HG02571 (cell line): ENCODE measurements around the gene KIF20A.
A peak's percentile ranks its signal among the peaks of the same experiment; 100 is the strongest.
"Not testable (repeated sequence)": the region's sequence is repeated elsewhere in the genome, so short reads cannot be mapped to it uniquely, and the experiment has no call there.

Source experiments
- ATAC-seq: cut with Tn5 transposase; IDR thresholded peaks from one replicate; pipeline ENCODE4 v1.9.1; 2021; ENCODE audit warnings: mild to moderate bottlenecking, moderate library complexity; ENCODE audit not compliant: unreplicated experiment

The KIF20A gene

DNA sequence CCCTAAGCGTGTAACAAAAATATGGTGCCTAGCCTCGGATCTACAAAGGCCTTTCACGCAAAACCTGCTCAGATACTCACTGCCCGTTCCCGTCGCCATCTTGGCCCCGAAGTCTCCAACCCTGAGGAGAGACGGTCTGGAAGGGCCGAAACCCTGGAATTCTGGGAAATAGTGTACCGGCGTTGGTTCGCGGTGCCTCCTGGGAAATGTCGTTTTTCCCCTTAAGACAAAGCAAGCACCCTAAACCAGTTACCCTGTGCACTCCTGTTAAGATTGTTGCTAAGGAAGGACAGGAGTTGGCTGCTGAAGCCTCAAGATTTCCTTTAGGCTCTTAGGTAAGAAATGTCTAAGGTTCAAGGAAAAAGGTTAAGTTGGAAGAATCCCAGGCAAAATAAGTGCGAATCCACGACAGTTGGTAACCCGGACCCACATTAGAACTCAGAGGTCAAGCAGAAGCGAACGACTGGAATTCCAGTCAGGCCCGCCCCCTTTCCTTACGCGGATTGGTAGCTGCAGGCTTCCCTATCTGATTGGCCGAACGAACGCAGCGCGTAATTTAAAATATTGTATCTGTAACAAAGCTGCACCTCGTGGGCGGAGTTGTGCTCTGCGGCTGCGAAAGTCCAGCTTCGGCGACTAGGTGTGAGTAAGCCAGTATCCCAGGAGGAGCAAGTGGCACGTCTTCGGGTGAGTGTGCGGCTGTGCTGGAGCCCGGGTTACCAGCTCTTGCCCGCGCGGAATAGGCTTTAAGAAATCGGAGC lies at the start of gene KIF20A, which contains the start of gene BRD8:
Gene KIF20A, plus strand, starts transcription at position 597 of the 761 bp plus-strand sequence. CDS start 569 bp downstream, outside the sequence.
Gene BRD8, minus strand, starts transcription at position 115 of the 761 bp plus-strand sequence. Its CDS starts 16 bp downstream, at position 99.
- ATAC-seq, result peak; percentile 89

DNA sequence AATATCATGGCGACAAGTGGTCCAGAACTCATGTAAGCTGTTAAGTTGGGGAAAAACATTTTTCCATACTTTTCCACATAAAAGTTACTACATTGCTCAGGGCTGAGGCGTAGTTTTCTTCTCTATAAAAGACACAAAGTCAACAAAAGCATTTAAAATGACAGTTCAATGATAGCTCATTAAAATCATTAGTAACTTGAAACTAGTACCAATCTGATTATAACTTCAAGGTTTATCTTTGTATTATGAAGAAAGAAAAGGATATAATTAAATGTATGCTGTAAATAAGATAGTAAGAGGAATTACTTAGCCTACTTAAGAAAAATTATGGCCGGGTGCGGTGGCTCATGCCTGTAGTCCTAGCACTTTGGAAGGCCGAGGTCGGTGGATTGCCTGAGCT lies 49.6 kb upstream of the KIF20A start:
- ATAC-seq, result no peak

- no peak for ATAC-seq
Measured at GRCh38 chr5:138132543-138132942, 46.4 kb upstream of the KIF20A start.

DNA sequence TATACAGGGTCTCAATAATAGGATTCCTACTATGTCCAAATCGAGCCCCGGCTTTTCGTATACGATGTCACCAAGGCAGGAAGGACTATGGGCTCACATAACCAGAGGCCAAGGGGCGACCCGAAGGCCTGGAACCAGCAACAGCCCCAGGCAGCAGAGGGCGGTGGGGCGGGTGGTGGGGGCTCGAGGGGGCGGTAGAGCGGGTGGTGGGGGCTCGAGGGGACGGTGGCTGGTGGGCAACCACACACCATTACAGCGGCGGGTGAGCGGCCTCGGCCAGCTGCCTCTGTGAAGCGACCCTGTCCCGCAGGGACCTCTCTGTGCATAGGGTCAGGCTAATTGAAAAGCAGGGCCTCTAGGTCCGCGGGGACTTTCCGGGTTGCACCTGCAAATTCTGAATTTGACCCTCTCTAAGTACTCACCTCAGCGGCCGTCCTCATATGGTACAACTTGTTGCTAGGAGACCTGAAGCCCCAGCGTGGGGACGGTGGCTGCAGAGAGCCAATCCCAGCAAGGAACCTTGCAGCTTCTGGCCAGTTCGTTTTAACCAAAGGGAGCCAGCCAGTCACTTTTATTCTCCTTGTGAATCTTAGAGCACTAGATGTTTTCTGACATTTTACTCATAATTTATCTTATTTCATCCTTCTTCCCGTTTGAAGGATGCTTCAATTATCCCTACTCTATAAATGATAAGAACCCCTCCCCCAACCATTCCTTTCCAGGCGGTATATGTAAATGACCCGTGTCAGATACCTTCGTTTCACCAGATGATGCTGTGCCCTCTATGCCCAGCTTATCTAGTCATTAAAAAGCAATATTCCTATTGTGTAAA lies 39.7 kb upstream of the KIF20A start, which contains the start of gene NME5:
Gene NME5, minus strand, starts transcription at position 480 of the 832 bp plus-strand sequence. CDS start 648 bp downstream, outside the sequence.
- no peak for ATAC-seq

DNA sequence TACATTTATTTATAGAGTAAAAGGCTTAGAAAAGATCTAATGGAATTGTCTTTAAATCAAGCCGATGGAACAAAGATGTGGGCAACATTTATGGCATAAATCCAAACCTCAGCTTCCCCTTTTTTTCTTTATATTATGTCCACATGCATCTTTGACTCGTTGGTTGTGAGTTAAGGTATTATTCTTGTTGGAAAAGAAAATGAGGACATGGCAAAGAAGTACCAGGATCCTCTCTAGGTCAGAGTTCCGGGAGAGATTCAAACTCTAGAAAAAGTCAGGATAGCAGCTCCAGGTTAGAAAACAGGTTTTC lies 39.2 kb upstream of the KIF20A start:
- no peak for ATAC-seq

DNA sequence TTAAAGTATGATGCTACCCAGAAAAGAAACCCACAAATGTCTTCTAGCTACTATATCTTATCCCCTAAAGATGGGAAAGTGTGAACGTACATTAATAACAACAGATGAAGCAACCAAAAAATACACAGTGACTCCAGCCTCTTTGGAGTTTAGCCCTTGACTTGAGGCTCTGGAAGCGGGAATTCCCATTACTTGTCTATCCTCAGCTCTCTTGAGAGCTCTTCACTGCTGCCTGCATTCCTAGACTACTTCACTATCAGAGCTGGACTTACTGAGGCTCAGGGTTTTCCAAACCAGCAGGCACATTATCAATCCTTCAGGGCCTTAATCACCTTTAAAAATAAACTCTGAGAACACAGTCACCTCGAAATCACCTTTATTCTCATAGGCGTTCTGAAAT lies 38.6 kb upstream of the KIF20A start:
- no peak for ATAC-seq

GRCh38 chr5:138141734-138142133 lies 37.2 kb upstream of the KIF20A start:
- no peak for ATAC-seq

- not testable (repeated sequence) for ATAC-seq
Measured at GRCh38 chr5:138143578-138143977, 35.3 kb upstream of the KIF20A start.

DNA sequence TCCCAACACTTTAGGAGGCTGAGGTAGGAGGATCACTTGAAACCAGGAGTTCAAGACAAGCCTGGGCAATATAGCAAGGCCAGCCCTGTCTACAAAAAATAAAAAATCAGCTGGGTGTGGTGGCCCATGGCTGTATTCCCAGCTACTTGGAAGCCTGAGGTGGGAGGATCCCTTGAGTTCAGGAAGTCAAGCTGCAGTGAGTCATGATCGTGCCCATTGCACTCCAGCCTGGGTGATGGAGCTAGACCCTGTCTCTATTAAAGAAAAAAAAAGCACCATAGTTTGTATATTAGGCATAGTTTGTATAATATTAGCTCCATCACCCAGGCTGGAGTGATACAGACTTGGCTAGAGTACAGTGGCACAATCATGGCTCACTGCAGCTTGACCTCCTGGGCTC lies 30.1 kb upstream of the KIF20A start:
- ATAC-seq, result no peak

GRCh38 chr5:138149530-138149929 lies 29.4 kb upstream of the KIF20A start:
- no peak for ATAC-seq

DNA sequence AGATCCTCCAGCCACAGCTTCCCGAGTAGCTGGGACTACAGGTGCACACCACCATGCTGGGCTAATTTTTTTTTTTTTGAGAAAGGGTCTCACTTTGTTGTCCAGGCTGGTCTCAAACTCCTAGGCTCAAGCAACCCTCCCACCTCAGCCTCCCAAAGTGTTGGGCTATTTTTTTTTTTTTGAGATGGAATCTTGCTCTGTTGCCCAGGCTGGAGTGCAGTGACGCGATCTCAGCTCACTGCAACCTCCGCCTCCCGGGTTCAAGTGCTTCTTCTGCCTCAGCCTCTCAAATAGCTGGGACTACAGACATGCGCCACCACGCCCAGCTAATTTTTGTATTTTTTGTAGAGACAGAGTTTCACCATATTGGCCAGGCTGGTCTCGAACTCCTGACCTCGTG lies 22.9 kb upstream of the KIF20A start:
- not testable (repeated sequence) for ATAC-seq

- no peak for ATAC-seq
Measured at GRCh38 chr5:138157626-138158025, 21.3 kb upstream of the KIF20A start.

GRCh38 chr5:138159666-138160065 lies 19.2 kb upstream of the KIF20A start:
- ATAC-seq, result no peak

- no peak for ATAC-seq
Measured at GRCh38 chr5:138160706-138161105, 18.2 kb upstream of the KIF20A start.

GRCh38 chr5:138163721-138164120 lies 15.2 kb upstream of the KIF20A start:
- ATAC-seq, result no peak

GRCh38 chr5:138169124-138169523 lies 9.8 kb upstream of the KIF20A start:
- ATAC-seq, result no peak

DNA sequence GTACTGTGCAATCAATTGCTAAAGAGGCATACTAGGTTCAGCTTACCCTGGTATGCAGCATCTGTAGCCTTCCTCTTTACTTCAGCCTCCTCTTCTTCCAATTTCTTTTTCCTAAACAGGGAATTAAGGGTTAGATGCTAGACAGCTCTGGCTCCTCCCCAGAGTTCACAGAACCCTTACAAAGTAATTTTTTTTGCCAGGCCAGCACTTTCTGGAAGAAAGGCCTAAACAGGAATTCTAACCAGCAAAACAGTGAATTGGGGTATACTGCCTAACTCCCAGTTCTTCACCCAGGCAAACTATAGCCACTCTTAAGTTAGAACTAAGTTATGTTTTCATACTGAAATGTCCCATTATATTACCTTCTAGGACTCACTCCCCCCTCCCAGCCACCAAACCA lies 8.6 kb upstream of the KIF20A start:
- no peak for ATAC-seq

DNA sequence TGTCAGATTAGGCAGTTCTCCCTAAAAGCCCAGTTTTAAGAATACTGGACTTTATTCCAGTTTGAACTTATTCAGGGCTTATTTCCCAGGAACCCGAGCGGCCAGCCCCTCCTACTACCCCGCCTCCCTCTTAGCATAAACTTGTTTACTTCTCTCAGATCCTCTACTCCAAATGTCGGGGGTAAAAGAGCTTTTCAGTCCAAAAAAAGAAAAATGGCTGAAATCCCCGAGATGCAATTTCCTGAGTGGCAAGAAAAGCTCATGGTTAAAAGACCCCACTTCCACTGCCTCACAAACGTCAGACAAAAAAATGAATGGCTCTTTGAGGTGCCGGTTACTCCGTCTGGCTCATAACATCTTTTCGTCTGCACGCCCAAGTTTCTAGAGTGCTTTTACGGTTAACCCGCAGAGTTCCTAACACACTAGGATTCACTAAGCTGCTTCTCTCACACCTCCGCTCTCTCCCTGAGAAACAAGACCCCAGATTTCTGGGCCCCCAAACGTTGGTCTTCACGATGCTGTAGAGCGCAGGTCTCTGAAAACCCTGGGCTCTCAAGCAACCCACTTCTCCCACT lies 884 bp upstream of the KIF20A start:
- ATAC-seq, result no peak

- ATAC-seq, result no peak
Measured at GRCh38 chr5:138179277-138179857, 455 bp downstream of the KIF20A start.

GRCh38 chr5:138180183-138180782 lies 1.4 kb downstream of the KIF20A start:
- no peak for ATAC-seq

DNA sequence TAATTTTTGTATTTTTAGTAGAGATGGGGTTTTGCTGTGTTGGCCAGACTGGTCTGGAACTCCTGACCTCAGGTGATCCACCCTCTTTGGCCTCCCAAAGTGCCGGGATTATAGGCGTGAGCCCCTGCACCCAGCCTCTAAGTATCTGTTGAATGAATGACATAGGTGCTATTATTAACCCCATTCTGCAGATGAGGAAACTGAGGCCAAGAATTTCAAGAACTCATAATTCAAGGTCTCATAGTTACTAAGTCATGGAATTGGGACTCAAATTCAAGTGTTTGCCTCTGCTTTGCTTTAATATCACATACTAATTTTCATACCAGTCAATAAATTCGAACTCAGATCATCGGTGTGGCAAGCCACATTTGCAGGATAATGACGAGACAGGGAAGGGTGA lies 1.9 kb downstream of the KIF20A start:
- ATAC-seq, result no peak
